SH-SY5Y (cell line): ENCODE results near the gene C1orf198.

Experiments
- GATA2 ChIP-seq: IDR thresholded peaks from 2 replicates; pipeline ENCODE4 v1.6.1; 2011; ENCODE audit warnings: mild to moderate bottlenecking, low read depth, low read length
- GATA3 ChIP-seq: IDR thresholded peaks from 2 replicates; pipeline ENCODE4 v1.6.1; 2011; ENCODE audit warnings: low read depth, mild to moderate bottlenecking, low read length, moderate library complexity

The C1orf198 gene

DNA sequence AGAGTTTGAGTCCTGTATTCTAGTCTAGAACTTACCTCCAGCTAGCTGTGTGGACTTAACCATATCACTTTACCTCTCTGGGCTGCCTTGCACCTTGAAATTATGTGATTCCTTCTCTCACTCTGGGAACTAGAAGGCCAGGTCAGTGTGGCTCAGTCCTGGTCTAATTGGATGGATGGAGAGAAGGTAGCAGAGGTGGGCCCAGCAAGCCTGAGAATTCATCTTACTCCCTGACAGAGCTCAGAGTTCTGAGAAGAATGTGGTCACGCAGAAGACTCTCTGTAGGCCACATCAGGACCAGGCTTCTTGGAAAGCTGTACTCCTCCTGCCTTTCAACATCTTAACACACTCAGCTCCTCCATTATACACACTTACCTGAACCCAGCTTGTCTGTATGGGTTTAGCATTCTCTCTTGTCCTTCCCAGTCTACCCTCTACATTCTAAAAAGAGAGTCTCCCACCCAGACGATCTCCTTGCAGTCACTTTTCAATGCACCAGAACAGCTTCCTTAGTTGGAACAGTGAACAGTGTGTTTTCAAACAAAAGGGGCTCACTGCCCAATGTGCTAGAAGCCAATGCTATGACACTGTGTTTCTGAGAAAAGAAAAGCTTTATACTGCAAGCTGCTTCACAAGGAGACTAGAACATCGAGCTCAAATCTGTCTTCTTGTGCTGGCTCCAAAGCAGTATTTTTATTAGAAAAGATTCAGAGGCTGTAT, 60.6 kb downstream of the C1orf198 start:
- no peak for TF ChIP-seq GATA2
- no peak for TF ChIP-seq GATA3

DNA sequence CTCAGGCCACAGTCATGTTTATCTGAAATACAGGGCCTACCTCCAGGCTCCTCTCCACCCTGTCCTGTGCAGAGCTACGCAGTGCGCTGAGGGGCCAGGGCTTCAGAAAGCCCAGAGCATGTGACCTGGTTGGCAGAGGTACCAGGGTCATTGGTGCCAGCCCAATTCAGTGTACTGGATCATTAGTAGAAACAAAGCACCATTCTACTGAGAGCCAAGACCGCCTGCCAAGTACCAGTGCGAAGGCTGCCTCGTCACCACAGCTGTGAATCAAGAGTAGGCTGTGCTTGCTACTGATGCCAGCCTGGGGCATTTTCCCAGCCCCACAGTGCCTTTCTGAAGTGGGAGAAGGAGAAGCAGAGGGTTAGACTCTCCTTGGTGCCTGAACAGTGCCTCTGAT, 61.3 kb downstream of the C1orf198 start:
- no peak for TF ChIP-seq GATA3

DNA sequence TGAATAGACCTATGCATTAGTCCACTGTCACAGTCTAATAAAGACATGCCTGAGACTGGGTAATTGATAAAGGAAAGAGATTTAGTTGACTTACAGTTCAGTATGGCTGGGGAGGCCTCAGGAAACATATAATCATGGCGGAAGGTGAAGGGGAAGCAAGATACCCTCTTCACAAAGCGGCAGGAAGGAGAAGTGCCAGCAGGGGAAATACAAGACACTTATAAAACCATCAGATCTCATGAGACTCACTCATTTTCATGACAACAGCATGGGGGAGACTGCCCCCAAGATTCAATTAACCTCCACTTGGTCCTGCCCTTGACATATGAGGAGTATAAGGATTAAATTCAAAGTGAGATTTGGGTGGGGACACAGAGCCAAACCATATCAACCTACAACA, 61.8 kb downstream of the C1orf198 start:
- TF ChIP-seq GATA3 (no peak), GATA2 (no peak)

DNA sequence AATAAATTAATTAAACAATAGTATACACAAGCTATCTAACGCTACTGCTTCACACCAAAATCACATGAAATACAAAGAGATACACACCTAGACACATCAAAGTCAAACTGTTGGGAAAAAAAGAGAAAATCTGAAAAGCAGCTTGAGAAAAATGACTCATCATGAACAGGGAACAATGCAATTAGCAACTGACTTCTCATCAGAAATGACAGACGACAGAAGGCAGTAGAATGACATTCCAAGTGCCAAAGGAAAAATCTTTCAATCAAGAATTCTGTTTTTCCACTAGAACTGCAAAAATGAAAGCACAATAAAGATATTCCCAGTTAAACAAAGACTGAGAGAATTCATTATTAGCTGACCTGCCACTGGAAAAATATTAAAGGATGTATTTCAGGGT, 63.9 kb downstream of the C1orf198 start:
- no peak for TF ChIP-seq GATA3
- no peak for TF ChIP-seq GATA2

DNA sequence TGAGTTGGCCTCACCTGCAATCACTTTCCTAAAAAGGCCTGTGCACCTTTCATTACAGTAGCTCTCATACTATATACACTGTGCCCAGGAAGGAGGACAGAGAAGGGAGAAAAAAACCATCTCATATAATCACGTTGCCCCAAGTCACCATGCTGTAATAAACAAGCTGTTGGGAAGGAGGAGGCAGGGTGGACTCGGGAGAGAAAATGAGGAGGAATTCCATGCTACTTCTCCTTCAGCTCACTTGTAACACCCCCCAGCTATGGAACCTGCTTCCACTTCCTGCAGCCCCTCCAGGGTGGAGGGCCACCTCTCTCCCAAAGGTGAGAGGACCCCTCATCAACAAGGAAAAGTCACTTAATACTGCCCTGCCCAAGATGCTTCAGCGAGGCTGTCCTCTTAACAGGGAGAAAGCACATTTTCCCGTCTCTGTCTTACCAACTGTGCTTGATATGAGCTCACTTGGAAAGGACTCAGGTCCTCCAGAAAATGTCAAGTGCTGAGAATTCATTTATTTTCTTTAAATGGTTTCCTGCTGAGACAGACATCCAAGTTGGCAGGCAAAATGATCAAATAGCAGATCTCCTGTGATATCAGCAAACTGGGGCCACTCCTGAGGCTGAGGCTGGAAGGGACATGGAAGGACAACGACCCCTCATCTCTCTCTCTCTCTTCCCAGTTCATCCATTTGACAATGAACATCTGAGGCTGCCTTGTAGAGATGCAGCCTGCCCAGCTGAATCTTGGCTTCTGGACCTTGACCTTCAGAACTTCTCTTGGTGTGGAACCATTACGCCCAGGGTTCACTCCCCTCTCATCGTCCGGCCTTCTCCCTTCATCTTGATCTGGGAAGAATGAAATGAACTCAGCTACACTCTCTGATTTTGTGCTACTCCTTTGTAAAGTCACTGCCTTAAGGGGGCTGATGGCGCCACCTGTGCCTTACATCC, 67.2 kb downstream of the C1orf198 start:
- TF ChIP-seq GATA2 (no peak), GATA3 (no peak)

DNA sequence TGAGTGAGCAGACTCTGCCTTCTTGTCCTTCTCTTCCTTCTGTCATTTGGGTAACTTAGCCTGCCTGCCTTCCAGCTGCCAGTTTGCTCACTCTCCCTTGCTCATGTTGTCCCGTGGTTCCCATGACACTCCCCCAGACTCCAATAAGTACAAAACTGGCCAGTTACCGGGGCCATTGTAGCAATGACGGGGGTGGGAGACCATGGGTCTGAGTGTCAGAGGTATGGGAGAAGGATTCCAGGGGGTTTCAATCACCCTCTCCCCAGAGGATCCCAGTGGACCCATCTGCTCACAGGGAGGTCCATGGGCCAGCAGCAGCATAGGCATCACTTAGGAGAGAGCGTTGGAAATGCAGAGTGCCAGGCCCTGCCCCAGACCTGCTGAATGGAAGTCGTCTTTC, 69.8 kb downstream of the C1orf198 start:
- TF ChIP-seq GATA2, result no peak
- TF ChIP-seq GATA3, result no peak

DNA sequence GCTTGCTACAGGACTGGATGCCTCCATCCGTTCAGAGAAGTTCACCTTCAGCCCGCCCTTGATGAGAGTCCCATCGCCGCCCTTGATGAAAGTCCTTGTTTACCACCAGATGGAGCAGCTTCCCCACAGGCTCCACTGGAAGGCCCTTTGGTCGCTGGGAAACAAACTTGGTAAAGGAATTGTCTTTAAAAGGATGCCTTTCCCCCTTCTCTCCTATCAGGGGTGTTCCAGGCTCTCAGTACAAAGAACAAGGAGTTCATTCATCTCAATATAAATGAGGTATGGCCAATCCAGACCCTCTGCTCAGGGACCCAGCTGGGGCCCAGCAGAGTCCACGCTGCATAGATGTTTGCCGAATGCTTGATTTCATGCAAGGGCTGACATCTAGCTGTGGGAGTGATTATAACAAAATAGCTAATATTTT, 70.4 kb downstream of the C1orf198 start:
- TF ChIP-seq GATA3 (no peak), GATA2 (no peak)

DNA sequence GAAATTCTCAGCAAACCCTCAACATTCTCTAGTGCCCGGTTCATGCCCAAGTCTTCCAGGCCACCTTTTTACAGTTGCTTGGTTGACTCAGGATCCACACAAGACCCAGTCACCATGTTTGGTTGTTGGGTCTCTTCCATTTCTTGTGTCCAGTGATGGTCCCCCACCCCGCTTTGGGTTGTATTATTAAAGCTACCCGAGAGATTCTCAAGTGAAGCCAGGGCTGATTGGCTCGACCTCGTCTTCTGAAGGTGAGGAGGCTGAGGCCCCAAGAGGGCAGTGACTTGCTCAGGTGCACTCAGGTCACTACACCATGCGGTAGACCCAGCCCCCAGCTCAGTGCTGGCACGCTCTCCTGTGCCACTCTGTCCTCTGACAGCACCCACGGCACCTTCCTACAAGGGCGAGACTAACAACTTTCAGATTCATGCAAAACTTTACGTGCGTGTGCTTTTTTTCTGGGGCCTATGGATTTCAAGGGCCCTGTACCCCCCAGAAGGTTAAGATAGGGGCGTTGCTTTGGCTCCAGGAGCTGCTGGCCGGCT, 70.9 kb downstream of the C1orf198 start:
- TF ChIP-seq GATA2 (no peak), GATA3 (no peak)

DNA sequence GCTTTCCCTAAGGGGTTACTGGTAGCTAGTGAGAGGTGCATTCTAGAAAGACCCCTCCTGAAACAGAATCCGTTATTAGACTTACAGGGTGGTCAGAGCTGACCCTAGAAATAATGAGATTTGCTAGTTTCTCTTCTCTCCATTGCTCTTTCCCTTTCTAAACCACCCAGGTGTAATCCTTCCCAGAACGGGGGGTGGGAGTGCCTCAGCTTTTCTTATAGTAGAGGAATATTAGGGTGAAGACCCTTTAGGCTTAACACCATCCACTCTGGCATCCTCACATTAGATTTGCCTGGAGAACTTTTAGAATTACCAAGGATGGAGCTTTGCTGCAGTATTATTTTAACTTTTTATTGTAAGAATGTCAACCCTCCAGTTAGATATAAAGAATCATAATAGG, 71.7 kb downstream of the C1orf198 start:
- TF ChIP-seq GATA2 (no peak), GATA3 (no peak)

DNA sequence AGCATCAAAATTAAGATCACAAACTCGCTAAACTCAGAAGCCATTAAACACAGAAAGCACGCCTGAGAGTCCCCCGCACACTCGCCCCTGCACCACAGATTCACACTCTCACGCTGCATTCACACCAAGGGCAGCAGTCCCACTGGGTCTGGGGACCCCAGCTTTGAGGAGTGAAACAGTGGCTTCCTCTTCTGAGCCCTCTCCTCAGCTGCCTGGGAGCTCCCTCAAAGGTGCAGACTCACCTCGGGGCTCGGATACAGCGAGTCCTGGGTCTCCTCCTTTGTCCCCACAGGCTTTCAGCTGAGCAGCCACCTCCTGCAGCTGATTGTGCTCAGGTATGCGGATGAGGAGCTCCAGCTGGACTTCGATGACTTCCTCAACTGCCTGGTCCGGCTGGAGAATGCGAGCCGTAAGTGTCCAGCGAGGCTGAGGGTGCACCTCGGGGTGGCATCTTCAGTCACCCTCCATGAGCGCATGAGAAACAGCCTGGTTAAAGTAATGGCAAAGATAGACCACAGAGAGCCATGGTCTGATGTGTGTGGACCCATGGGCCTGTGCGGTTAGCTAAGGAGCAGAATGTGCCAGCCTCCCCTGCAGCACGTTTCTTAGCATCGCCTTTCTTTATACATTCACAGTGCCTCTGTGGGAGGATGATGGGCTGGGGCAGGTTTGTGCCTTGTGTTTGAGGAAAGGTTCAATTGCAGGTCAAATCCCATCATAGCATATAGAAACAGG, 73.3 kb downstream of the C1orf198 start:
- TF ChIP-seq GATA3, result no peak
- TF ChIP-seq GATA2, result no peak

DNA sequence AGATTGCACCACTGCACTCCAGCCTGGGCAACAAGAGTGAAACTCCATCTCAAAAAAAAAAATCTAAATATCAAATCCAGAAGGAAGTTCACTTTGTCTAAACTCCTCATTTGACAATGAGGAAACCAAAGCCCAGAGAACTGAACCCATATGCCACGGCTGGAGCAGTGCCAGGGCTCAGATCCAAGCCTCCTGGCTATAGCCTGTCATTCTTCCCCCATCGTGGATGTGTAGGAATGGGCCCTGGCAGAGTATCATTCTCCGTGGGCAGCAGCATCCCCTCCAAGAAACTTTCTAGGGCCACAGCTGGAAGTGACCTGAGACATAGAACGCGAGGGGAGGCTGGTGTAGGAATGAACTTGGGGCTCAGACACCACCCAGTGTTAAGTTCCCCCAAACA, 73.9 kb downstream of the C1orf198 start:
- TF ChIP-seq GATA2 (no peak), GATA3 (no peak)

DNA sequence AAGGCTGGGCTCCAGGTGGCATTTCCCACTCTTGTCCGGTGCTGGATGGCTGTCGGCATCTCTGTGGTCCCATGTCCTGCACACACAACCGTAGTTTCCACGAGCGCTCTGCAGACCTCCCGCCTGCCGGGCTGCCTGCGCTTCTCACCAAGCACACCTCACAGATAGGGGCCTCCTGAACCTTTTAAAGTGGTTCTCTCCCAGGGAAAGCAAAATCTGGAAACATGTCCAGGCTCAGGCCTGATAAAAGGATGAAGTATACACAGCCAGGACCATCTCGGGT, 74.9 kb downstream of the C1orf198 start:
- TF ChIP-seq GATA2 (no peak), GATA3 (no peak)

DNA sequence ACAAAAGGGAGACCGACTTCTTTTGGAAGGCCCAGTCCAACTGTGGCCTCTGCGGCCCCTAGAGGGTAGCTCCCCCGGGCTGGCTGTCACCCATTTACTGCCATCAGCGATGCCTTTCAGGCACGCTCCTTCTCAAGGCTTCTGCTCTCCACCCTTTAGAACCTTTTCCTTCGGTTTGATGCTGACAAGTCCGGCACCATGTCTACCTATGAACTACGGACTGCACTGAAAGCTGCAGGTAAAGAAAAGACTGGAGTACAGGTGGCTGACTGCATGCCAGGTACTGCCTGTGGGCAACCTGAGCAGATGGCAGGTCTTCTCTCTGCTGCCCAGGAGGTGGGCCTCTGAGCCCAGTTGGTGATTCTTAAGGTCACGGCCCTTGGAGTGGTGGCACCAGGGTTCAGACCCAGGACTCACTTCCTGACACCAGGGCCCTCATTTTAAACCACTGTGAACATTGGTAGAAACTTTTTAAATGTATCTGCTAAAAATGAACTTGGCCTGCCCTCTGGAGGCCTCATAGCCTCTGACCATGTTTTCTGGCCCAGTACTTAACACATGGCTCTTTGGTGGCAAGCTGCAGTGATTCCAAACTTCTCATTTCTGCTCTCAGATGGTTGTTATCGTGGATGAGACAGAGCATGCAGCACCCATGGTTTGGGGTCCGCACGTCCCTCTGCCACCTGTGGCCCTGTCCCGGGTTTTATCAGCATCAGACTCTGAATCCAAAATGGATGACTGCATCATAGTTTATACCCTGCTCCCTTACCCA, 75.4 kb downstream of the C1orf198 start:
- TF ChIP-seq GATA2 (no peak), GATA3 (no peak)

DNA sequence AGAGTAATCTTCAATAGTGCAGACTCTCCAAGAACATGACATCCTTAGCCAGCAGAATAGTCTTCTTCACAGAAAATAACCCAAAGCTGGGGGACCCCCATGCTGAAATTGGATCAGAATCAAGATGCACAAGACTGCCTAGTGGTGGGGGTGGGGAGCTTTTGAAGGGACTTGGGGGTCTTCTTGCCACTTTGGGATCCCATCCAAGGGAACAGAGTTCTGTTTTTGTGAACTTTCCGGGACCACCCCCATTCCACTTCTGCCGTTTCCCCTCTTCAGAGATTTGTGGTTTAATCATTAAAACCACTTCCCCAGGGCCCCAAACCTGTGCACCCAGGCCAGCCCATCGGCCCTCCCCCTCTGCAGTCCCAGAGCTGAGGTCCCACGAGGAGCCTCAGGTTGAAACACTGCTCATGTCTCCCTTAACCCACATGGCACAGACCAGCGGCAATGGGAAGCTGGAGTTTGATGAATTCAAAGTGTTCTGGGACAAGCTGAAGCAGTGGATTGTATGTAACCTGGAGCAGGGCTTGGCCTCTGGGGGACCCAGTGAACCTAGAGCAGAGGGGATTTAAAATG, 76.2 kb downstream of the C1orf198 start:
- no peak for TF ChIP-seq GATA3
- no peak for TF ChIP-seq GATA2
